ENCODE data around the gene ITPK1.

DNA sequence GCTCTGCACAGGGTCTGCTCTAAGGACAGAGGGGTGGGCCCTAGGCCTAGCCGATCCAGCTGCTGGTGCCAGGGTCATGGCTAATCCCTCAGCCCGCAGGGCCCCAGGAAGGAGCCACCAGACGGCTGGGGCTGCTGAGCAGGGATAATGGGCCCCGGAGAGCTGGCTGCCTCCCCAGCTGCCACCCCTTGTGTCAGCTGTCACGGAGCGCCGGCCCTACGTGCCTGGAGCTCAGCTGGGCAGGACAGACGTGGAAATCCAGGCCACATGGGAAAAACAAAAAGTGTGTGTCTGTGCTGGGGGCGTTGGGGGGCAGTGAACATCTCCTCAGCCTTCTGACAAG is 156.6 kb downstream of the ITPK1 start:
- TF ChIP-seq, protein P1, sequence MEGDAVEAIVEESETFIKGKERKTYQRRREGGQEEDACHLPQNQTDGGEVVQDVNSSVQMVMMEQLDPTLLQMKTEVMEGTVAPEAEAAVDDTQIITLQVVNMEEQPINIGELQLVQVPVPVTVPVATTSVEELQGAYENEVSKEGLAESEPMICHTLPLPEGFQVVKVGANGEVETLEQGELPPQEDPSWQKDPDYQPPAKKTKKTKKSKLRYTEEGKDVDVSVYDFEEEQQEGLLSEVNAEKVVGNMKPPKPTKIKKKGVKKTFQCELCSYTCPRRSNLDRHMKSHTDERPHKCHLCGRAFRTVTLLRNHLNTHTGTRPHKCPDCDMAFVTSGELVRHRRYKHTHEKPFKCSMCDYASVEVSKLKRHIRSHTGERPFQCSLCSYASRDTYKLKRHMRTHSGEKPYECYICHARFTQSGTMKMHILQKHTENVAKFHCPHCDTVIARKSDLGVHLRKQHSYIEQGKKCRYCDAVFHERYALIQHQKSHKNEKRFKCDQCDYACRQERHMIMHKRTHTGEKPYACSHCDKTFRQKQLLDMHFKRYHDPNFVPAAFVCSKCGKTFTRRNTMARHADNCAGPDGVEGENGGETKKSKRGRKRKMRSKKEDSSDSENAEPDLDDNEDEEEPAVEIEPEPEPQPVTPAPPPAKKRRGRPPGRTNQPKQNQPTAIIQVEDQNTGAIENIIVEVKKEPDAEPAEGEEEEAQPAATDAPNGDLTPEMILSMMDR (IDR thresholded peaks at IDR 0.05) = no peak
- no peak for TF ChIP-seq EP300 (IDR thresholded peaks at IDR 0.05)

Measured in esophagus muscularis mucosa (tissue), 3 donors.